GM18511 (cell line): ENCODE measurements around the gene GPC3.

Experiments
- ATAC-seq: cut with Tn5 transposase; IDR thresholded peaks from one replicate; pipeline ENCODE4 v1.9.1; 2021; ENCODE audit warnings: mild to moderate bottlenecking, moderate library complexity; ENCODE audit not compliant: unreplicated experiment

Gene GPC3

GRCh38 chrX:133706890-133707289, 278.5 kb downstream of the GPC3 start:
- no peak for ATAC-seq

DNA sequence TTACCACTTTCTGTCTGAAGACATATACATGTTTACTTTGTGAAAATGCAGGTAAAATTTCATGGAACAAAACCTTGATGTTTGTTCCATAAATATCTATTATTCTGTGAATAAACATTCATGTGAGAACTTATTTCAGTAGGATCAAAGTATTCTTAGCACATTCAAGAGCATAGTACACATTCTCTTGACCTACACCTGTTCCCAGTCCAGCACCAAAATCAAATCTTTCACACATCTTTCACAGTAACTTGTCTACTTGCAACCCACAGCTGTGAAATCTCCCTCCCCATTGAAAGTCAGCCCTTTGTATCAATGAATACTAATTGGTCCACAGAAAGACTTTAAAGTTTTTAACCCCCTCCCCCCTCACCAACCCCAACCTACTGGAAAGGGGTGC, 283.2 kb downstream of the GPC3 start:
- ATAC-seq, result no peak

- ATAC-seq, result no peak
Observed at GRCh38 chrX:133699023-133699728, 286.2 kb downstream of the GPC3 start.

DNA sequence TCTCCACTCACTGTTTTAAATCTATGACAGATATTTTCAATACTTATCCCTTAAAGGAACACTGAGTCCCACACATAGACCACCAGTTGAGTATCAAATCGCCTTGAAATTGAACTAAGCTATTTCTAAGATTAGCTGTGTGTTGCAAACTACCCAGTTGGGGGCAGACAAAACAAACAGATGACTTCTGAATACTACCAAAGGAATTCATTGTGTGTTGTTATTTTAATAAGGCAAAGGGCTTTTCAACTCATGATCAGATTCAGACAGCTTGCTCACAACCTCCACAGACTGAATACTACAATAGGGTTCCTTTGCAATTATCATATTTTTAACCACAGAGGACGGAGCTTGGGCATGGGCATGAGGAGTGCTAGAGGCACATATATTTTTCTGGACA, 287.1 kb downstream of the GPC3 start:
- no peak for ATAC-seq

GRCh38 chrX:133697656-133698055, 287.7 kb downstream of the GPC3 start:
- ATAC-seq, result no peak

- no peak for ATAC-seq
Observed at GRCh38 chrX:133689997-133690599, 295.3 kb downstream of the GPC3 start.

DNA sequence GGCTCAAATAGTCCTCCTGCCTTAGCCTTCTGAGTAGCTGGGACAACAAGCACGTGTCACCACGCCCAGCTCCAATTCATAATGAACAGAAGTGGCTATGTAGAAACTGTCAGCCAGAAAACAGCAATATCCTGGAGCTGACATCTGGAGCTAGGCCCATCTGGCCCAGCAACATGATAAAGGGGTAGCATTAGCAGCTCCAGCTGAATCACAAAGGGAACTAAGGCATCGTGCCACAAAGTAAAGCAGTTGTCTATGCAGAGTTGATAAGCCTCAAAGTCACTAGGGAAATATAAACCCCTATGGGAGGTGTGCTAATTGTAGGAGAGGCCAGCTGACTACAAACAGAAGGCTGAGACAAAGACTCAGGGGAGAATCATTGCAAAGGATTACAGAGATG, 299.6 kb downstream of the GPC3 start:
- ATAC-seq, result no peak

GRCh38 chrX:133681897-133682296, 303.5 kb downstream of the GPC3 start:
- no peak for ATAC-seq

DNA sequence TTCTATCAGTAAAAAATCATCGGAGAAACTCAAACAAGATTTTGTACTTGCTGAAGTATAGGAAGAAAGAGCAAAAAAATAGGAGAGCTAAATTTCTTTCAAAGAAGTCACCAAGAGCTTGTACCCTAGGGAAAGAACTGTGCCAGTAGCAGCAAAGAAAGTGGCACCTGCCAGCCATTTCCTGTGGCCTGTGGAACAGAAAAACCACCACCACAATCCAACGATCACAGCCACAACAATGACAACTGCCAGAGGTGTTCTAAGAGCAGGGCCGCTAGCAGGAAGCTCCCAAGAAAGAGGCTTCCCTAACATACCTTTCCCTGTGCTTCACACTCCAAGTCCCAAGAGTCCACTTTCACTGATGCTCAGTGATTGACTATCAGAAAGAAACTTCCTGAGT, 304.0 kb downstream of the GPC3 start:
- no peak for ATAC-seq

GRCh38 chrX:133677123-133678063, 308.0 kb downstream of the GPC3 start:
- no peak for ATAC-seq

GRCh38 chrX:133676344-133677122, 308.9 kb downstream of the GPC3 start:
- no peak for ATAC-seq

DNA sequence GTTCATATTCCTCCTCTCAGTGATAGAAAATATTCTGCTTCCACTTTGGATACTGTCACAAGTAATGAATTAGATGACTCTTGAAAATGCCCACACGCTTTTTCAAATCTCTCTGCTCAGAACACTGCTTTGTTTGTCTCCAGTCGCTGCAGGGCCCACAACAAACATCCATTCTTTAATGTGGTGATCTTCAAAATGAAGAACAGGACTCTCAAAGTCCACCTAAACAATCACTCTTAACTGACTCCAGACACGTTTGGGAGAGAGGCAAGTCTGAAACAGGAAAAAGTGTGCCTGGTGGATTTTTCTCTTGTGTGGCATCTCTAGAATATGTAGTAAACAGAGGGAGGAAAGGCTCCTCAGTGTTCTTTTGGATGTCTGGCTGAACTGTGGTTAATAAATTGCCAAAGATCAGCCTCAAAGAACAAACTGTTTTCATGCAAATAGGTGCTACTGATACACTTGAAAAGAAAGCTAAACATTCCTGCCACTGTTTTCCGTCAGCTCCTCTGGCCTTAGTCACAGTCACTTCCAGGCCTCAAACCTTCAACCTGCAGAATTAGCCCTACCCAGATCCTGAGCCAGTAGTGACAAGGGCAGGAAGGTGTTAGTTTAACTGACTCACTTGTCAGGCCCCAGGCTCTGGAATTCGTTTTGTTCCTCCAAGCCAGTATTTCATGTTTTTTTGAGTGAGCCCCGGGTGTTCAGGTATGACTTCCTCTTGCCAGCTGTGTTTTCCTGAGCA, 310.5 kb downstream of the GPC3 start:
- no peak for ATAC-seq

DNA sequence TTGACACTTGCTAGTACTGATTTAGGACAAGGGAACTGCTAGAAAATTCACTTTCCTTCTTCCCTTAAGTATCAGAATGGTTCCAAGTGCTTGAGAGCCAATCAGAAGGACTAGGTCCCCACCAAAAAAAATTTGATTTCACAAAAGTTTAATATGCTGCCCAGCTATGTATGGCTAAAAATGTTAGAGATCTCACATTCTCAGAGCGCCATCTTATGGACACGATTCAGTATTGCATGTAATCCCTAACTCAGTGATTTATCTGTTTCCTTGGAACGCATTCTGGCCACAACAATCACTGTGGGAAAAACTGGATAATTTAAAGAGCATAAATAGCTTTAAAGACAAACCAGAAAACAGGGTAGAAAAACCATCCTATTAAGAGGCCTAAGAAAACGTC, 315.0 kb downstream of the GPC3 start:
- no peak for ATAC-seq

DNA sequence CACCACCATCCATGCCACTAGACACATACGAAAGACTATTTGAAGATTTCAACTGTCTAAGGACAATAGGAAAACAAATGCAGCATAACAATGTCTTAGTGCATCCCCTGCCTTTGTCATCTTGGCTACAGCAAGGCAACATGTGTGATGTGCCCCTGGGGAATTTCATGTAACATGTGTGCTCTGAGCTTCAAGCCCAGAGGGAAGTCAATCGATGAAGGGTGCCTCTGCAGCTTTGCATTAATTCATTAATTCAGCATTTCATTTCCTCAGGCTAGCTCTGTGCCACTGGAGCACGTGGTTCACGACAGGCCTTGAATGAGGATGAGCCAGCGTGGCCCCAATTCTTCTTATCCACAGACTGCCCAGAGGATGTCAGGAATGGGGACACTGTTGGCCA, 316.2 kb downstream of the GPC3 start:
- ATAC-seq, result no peak

DNA sequence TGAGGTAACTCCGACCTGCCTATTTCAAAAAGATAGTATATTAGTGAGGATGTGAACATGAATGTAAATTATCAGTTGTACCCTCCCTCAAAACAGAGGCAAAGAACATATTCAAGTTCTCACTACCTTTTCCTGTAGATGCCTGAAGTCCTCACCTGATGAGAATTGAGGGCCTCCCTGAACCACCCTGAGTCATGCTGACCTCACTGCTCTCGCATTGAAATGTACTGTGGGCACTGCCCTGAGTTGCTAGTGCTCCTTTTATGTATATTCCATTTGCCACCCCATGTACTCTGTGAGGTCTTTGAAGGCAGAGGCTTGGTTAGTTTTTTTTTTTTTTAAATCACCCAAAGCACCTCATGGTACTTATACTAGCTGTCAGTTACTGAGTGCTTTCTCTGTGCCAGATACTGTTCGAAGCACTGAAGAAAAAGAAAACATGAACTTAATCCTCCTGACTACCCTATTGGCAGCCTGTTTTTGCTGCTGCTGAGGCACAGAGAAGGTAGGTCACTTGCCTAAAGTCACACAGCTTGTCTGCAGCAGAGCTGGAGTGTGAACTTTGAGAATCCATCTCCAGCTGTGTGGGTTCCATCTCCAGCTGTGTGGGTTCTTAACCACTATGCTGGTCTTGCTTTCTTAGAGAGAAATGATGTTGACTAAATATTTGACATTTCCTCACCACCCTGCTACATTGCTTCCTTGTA, 317.0 kb downstream of the GPC3 start:
- ATAC-seq, result no peak

GRCh38 chrX:133666256-133666655, 319.1 kb downstream of the GPC3 start:
- ATAC-seq, result no peak

DNA sequence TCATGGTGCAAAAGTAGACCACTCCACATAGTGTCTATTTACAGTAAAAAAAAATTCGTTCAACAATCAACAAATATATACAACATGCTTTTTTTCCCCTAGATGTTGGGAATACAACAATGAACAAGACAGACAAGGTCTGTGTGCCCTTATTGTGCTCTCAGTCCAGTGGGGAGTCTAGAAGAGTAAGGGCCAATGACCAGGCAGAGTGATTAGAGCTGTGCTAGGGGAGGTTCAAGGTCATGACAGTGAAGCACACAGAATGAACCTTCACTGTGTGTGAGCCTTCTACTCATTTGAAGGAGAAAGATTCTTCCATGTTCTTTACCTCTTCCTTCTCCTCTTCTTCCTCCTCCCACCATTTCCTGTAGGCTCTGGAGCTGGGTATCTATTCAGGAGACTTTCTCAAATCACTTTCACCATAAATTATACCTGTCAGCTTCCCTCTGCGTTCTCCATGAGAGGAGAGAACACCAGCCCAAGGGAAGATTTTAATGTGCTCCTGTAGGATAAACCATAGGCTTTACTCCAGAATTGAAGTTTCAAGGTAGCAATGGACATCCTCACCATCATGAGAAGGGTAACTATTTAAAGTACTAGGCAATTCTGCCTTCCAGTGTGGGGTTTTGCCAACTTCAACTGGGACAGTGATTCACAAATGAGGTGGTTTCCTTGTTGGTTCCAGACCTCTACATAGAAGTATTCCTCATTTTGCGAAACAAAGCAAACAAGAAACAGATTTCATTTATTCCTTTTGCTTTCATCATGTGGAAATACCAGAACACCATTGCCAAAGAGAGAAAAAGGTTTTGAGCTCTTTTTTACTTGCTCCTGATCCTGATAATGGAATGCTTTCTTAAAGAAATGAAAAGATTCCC, 323.2 kb downstream of the GPC3 start:
- no peak for ATAC-seq

GRCh38 chrX:133660281-133660680, 325.1 kb downstream of the GPC3 start:
- ATAC-seq, result no peak
